Thyroid gland (tissue), 4 donors: ENCODE results near the gene MAP3K6.

ENCODE experiments used
- POLR2A ChIP-seq, 2 donors: fragments of 450-650 bp; IDR thresholded peaks; one replicate each; pipeline ENCODE4 v1.6.1; 2017; ENCODE audit warnings: antibody characterized with exemption in 2 of 2, mild to moderate bottlenecking in 2 of 2, moderate library complexity in 1 of 2
- TF ChIP-seq, protein P1 (sequence below), 6 experiments: fragments of 200-600 bp in 3 of 6; fragments of 450-650 bp in 3 of 6; sonication (generic) in 3 of 6; IDR thresholded peaks; one replicate each; pipeline ENCODE4 v1.5.1; 2016 to 2019; ENCODE audit warnings: antibody characterized with exemption in 6 of 6, mild to moderate bottlenecking in 2 of 6, inconsistent platforms in 1 of 6, moderate library complexity in 1 of 6

DNA sequence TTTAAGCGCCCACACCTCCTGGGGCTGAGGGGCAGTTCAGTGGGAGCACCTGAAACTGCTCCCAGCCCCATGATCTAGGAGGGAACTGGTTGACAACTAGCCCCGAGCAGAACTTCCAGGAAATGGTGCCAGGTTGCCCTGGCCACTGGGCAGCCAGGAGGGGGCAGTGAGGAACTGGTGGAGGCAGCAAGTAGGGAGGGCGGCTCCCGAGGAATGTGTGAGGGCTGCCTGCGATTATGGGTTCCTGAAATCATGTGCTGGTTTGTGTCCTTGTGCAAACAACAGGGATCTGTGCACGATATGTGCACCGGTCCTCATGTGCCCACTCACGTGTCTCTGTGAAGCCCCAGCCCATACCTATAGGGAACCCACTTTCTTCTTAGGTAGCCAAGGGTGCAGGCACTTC, 35.6 kb upstream of the MAP3K6 start:
- TF ChIP-seq, protein P1, sequence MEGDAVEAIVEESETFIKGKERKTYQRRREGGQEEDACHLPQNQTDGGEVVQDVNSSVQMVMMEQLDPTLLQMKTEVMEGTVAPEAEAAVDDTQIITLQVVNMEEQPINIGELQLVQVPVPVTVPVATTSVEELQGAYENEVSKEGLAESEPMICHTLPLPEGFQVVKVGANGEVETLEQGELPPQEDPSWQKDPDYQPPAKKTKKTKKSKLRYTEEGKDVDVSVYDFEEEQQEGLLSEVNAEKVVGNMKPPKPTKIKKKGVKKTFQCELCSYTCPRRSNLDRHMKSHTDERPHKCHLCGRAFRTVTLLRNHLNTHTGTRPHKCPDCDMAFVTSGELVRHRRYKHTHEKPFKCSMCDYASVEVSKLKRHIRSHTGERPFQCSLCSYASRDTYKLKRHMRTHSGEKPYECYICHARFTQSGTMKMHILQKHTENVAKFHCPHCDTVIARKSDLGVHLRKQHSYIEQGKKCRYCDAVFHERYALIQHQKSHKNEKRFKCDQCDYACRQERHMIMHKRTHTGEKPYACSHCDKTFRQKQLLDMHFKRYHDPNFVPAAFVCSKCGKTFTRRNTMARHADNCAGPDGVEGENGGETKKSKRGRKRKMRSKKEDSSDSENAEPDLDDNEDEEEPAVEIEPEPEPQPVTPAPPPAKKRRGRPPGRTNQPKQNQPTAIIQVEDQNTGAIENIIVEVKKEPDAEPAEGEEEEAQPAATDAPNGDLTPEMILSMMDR (IDR thresholded peaks at IDR 0.05), result peak; percentile 38 to 91 (median 80)
- peak in 1 of 2 donors; percentile 16 for TF ChIP-seq POLR2A (IDR thresholded peaks at IDR 0.05)
